Skeletal muscle tissue (tissue), 4 donors: Measurements from ENCODE around the gene RSRC1. TPM values are rescaled to one million over a fixed set of nuclear protein-coding genes. Genes with fewer than 3 reads are reported as not detected.
"Not testable (repeated sequence)": the region's sequence is repeated elsewhere in the genome, so short reads cannot be mapped to it uniquely, and the experiment has no call there.

Experiments
- H3K27ac ChIP-seq: one replicate; pipeline ENCODE4 v1.7.0; 2013; ENCODE audit warnings: mild to moderate bottlenecking, low read depth, low read length, inconsistent platforms
- H3K27me3 ChIP-seq, 3 donors: one replicate each; pipeline ENCODE4 v1.7.0; 2013; ENCODE audit warnings: low read length in 3 of 3; ENCODE audit not compliant: control insufficient read depth in 3 of 3, insufficient read depth in 3 of 3
- H3K36me3 ChIP-seq, 3 donors: one replicate each; pipeline ENCODE4 v1.7.0; 2013; ENCODE audit warnings: low read length in 3 of 3; ENCODE audit not compliant: control insufficient read depth in 3 of 3, insufficient read depth in 3 of 3
- H3K4me1 ChIP-seq, 3 donors: one replicate each; pipeline ENCODE4 v1.7.0; 2013; ENCODE audit warnings: low read length in 3 of 3, mild to moderate bottlenecking in 3 of 3; ENCODE audit not compliant: control insufficient read depth in 3 of 3, insufficient read depth in 3 of 3
- H3K4me3 ChIP-seq, 3 donors: one replicate each; pipeline ENCODE4 v1.7.0; 2013; ENCODE audit warnings: low read length in 3 of 3
- H3K9ac ChIP-seq, 3 donors: one replicate each; pipeline ENCODE4 v1.7.0; 2013; ENCODE audit warnings: low read length in 3 of 3, mild to moderate bottlenecking in 3 of 3, moderate library complexity in 2 of 3, low read depth in 1 of 3
- H3K9me3 ChIP-seq, 3 donors: one replicate each; pipeline ENCODE4 v1.7.0; 2013; ENCODE audit warnings: low read length in 3 of 3; ENCODE audit not compliant: control insufficient read depth in 3 of 3
- total RNA-seq: library from RNA; depleted of rRNA; stranded (reverse); fragments of >200 nt; gene quantifications from one replicate; pipeline ENCODE4 v1.2.3, GENCODE V29; 2014
- donor health status: Osteomylitis.

RSRC1 gene
- total RNA-seq, 1 donor from 2014 or later, result 33.4 TPM

DNA sequence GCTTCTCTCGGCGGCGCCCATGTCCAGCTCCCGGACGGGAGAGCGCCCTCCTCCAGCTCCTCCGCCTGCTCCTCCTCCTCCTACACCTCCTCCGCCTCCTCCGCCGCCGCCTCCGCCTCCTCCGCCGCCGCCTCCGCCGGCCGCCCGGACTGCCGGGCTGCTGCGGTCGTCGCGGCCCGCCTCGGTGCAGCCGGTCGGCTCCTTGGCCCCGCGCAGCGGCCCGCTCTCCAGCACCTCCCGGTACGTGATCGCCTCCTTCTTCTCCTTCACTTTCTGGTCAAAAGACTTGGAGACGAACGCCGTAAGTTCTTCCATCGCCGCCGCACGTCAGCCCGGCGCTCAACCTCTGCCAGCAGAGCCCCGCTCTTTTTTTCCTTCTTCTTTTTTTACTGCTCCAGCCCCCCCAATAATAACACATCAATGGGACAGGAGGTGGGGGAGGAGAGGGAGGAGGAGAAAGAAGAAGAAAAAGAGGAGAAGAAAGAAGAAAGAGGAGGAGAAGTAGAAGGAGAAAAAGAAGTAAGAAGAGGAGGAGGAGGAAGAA lies 4.1 kb upstream of the RSRC1 start:
- peaks cover 55 to 77% (median 67%) of the 10 kb centered on the region in 3 donors for H3K27me3 ChIP-seq
- H3K36me3 ChIP-seq, result no peaks in the 10 kb centered on the region
- H3K27ac ChIP-seq, result no peak overlapping the region
- peaks cover 19 to 32% (median 30%) of the 10 kb centered on the region in 3 donors for H3K4me1 ChIP-seq
- no peaks in the 10 kb centered on the region for H3K9me3 ChIP-seq
- H3K4me3 ChIP-seq, result peak overlapping the region; percentile 56 to 67 (median 66)
- peak overlapping the region in 2 of 3 donors; percentile 55 to 57 for H3K9ac ChIP-seq

DNA sequence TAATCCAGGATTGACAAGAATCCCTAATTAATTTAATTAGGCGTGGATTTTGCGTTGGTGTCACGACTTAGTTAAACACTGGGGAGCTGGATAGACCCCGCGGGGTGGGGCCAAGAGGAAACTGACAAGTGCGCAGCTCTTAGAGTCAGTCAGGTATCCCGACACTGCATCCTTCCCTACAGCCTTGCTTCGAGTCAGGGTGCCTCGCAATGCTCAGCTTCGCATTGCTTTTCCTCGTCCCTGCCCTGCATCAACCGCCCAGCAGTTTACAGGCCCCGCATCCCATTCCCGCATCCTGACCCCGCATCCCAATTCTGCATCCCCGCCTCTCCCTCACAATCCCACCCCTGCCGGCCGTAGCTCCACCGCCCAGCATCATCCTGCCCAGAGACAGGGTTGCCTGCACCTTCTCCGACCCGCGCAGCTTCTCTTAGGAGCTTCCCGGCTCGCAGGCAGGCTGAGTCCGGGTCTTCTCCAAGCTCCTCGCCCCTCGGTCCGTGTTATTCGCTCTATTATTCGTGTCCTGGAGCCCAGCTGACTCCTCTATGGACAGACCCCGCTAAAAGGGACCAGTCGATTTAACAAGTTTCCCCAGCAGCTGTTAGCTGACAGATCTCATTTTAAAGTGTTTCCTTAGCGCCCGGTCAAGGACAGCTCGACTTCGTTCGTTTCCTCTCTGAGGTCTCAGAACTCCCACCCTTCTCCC lies 3.0 kb upstream of the RSRC1 start:
- Histone ChIP-seq H3K36me3 (no peaks in the 10 kb centered on the region), H3K27me3 (peaks cover 55 to 69% (median 59%) of the 10 kb centered on the region in 3 donors), H3K4me3 (peak overlapping the region; percentile 56 to 66 (median 66)), H3K9me3 (no peaks in the 10 kb centered on the region), H3K4me1 (peaks cover 23 to 35% (median 32%) of the 10 kb centered on the region in 3 donors), H3K27ac (no peak overlapping the region), H3K9ac (peak overlapping the region in 2 of 3 donors; percentile 32 to 50)

DNA sequence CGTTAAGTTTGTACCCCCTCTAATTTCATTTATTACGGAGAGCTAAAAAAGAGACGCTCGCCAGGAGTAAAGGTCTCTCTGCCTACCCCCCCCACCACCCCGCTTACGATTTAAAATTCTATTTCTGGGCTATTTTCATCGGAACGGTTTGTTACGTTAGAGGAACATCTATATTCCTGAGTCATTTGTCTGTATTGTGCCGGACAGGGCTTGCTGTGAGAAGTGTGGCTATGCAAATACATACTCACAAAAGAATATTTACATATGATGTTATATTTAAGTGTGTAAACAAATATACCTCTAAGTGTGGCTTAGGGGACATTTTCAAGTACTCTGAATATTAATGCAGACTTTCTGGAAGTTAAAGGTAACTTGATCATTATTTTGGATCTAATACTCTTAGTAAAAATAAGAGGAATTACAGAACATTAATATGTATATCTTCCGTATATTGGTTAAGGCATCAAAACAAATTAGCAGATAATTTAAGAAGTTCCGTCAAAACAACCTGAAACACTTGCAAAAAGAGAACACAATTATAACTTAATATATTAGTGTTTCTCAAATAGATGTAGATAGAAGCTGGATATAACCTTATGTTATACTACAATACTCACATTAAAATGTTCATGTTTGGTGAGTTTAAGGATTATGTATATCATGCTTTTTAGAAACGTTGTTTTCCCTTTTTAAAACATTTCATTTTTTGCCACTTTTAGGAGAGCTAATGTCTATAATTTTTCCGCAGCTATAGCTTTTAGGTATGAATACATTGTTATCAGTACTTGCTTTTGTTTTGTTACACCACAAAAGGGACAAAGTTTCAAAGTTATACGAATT lies 2.1 kb upstream of the RSRC1 start:
- no peak overlapping the region for H3K9ac ChIP-seq
- no peaks in the 10 kb centered on the region for H3K36me3 ChIP-seq
- H3K27ac ChIP-seq, result no peak overlapping the region
- H3K4me3 ChIP-seq, result no peak overlapping the region
- H3K9me3 ChIP-seq, result no peaks in the 10 kb centered on the region
- peaks cover 51 to 60% (median 54%) of the 10 kb centered on the region in 3 donors for H3K27me3 ChIP-seq
- H3K4me1 ChIP-seq, result peaks cover 21 to 31% (median 30%) of the 10 kb centered on the region in 3 donors

DNA sequence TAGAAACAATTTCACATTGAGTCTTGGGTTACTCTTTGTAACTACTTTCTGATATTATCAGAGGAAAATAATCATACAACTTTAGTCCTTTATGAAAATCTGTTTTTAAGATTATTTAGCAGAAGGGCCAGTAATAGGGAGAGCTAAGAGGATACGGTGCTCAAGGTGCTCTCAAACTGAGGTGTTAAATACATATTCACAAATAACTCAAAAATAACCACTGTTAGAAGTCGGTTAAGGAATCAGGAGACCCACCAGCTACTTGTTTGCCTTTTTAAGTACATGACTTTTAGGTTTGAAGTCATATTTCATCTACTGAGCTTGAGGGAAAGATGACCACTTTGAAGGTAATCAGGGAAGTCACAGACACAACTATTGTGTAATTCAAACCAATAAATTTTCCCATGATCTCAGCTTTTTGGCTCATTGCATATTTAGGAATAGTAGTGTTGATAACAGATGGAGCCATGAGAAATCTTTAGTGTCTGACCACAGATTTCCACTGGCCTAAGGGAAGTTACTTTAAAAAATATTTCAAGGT lies 1.4 kb upstream of the RSRC1 start:
- H3K27me3 ChIP-seq, result peaks cover 44 to 53% (median 47%) of the 10 kb centered on the region in 3 donors
- peaks cover 16 to 24% (median 24%) of the 10 kb centered on the region in 3 donors for H3K4me1 ChIP-seq
- no peaks in the 10 kb centered on the region for H3K9me3 ChIP-seq
- H3K9ac ChIP-seq, result no peak overlapping the region
- H3K4me3 ChIP-seq, result no peak overlapping the region
- no peaks in the 10 kb centered on the region for H3K36me3 ChIP-seq
- no peak overlapping the region for H3K27ac ChIP-seq

DNA sequence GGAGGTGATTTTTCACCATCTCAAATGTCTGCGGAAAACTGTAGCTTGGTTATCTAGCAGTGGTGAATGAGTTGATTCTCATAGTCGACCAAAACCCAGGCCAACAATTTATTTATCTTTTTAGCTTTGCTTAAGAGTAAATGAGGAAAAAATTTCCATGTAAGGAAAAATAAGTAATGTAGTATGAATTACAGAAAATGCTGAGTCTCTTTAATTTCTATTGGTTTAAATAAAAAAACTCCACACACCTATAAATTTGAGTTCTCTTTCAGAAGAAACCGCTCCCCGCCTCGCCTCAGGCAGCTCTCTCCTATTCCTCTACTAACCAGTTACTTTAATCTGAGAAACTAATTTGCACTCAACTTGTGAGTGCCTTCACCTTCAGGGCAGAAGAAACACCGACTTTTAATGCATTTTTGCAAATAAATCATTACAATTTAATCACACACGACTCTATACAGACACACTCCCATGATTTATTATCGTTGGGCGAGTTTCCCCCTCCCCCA lies 540 bp upstream of the RSRC1 start:
- Histone ChIP-seq H3K27me3 (peaks cover 36 to 45% (median 38%) of the 10 kb centered on the region in 3 donors), H3K9ac (peak overlapping the region; percentile 80 to 92 (median 89)), H3K4me1 (peaks cover 11 to 24% (median 23%) of the 10 kb centered on the region in 3 donors), H3K36me3 (no peaks in the 10 kb centered on the region), H3K27ac (peak overlapping the region; percentile 65), H3K4me3 (peak overlapping the region; percentile 94 to 98 (median 97)), H3K9me3 (no peaks in the 10 kb centered on the region)

DNA sequence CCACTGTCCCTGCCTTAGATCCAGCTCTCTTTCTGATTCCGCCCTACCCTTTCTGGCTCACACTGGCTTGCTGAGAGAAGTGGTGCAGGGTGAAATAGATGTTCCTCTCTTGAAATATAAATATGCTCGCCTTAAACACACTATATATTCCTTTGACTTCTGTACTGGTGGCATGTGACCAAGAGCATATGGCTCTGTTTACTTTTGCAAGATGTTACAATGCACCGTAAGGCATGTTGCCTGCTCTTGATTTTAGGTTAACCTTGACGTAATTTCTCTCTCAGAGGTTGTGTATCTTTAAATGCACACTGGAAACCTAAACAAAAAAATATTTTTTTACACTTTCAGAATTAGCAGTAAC lies 749 bp downstream of the RSRC1 start:
- Histone ChIP-seq H3K27me3 (peaks cover 25 to 34% (median 28%) of the 10 kb centered on the region in 3 donors), H3K9me3 (no peaks in the 10 kb centered on the region), H3K9ac (peak overlapping the region; percentile 80 to 92 (median 89)), H3K4me3 (peak overlapping the region; percentile 94 to 98 (median 97)), H3K36me3 (no peaks in the 10 kb centered on the region), H3K27ac (peak overlapping the region; percentile 65), H3K4me1 (peaks cover 11 to 24% (median 21%) of the 10 kb centered on the region in 3 donors)

DNA sequence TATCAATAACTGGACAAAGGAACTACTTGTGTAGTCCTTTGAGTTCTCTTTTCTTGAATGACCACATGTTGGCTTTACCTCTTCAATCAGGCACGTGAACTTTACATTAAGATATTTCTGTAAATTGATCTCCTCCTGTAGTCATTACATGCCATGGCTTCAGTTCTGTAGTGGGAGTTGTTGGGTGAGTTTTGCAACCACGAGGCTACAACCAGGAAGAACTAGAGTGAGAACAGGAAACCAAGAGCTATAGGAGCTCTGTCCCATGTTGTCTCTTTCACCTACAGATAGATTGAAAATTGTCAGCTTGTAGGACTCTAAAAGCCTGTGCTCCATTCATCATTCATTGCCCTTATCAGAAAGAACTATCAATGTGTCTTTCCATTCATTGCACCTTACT lies 2.0 kb downstream of the RSRC1 start:
- peaks cover 11 to 15% (median 15%) of the 10 kb centered on the region in 3 donors for H3K4me1 ChIP-seq
- H3K4me3 ChIP-seq, result no peak overlapping the region
- H3K27me3 ChIP-seq, result peaks cover 16 to 22% (median 17%) of the 10 kb centered on the region in 3 donors
- no peak overlapping the region for H3K27ac ChIP-seq
- no peaks in the 10 kb centered on the region for H3K9me3 ChIP-seq
- no peak overlapping the region for H3K9ac ChIP-seq
- no peaks in the 10 kb centered on the region for H3K36me3 ChIP-seq

DNA sequence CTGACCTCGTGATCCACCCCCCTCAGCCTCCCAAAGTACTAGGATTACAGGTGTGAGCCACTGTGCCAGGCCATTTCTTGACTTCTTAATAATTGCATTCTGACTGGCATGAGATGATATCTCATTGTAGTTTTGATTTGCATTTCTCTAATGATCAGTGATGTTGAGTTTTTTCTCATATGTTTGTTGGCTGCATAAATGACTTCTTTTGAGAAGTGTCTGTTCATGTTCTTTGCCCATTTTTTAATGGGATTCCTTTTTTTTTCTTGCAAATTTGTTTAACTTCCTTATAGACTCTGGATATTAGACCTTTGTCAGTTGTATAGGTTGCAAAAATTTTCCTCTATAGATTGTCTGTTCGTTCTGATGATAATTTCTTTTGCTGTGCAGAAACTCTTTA lies 3.7 kb downstream of the RSRC1 start:
- H3K27ac ChIP-seq, H3K27me3 ChIP-seq, H3K9ac ChIP-seq, H3K4me3 ChIP-seq, H3K36me3 ChIP-seq, H3K9me3 ChIP-seq: not testable (repeated sequence)
- H3K4me1 ChIP-seq, result peaks cover 10 to 12% (median 11%) of the 10 kb centered on the region in 3 donors

DNA sequence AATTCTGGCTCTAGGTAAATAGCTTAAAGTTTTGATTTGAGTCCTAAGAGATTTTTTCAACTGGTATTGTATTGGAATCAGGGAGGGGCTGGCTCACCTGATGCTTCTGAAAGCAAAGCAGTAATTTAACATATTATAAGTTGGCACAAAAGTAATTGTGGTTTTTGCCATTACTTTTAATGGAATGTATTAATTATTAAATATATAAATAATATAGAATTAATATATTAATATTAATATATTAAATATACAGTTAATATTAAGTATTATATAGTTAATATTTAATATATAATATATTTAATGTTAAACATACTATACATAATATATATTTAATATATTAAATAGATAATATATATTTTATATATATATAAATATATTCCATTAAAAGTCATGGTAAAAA lies 10.4 kb downstream of the RSRC1 start:
- H3K36me3 ChIP-seq, result peaks cover 3 to 12% (median 8%) of the 10 kb centered on the region in 3 donors
- H3K9ac ChIP-seq, result no peak overlapping the region
- no peak overlapping the region for H3K4me3 ChIP-seq
- H3K27me3 ChIP-seq, result no peaks in the 10 kb centered on the region
- no peaks in the 10 kb centered on the region for H3K4me1 ChIP-seq
- H3K9me3 ChIP-seq, result no peaks in the 10 kb centered on the region
- no peak overlapping the region for H3K27ac ChIP-seq
